ENCODE data around the gene PRELID1.
"Not testable (repeated sequence)": the region's sequence is repeated elsewhere in the genome, so short reads cannot be mapped to it uniquely, and the experiment has no call there.

PRELID1 gene

GRCh38 chr5:177339107-177339638 lies 35.6 kb downstream of the PRELID1 start:
- Histone ChIP-seq H3K36me3 (replicated peaks; ENCODE audit: insufficient read depth, low read length) (peaks cover 8% of the 10 kb centered on the region), H3F3A (ENCODE audit: insufficient read depth, low read length) (no peaks in the 10 kb centered on the region), H3K4me1 (ENCODE audit: low read length) (no peaks in the 10 kb centered on the region), H3K27ac (ENCODE audit: low read length) (no peak overlapping the region), H3K4me3 (ENCODE audit: low read length) (no peak overlapping the region), H3K9me2 (replicated peaks; ENCODE audit: insufficient read depth, low read length) (no peaks in the 10 kb centered on the region), H3K27me3 (replicated peaks; ENCODE audit: insufficient read depth, low read length) (no peaks in the 10 kb centered on the region), H3K79me2 (ENCODE audit: low read length) (peaks cover 65% of the 10 kb centered on the region), H3K4me2 (ENCODE audit: low read depth, low read length) (no peak overlapping the region), H4K20me1 (ENCODE audit: insufficient read depth, low read length) (0 out of 2 replicates have a peak, but pooled peaks cover 3% of the 10 kb centered on the region), H3K9me3 (replicated peaks; ENCODE audit: insufficient read depth, low read length) (no peaks in the 10 kb centered on the region), H3K9ac (ENCODE audit: low read length) (no peak overlapping the region), H2AFZ (ENCODE audit: low read length) (no peak overlapping the region)
- no peak for DNase-seq
- no peak for TF ChIP-seq EZH2 (optimal IDR thresholded peaks at IDR 0.05; ENCODE audit: low read depth, low read length)
- TF ChIP-seq EZH2phosphoT487 (IDR thresholded peaks at IDR 0.05; ENCODE audit: low read length), result no peak
- no peak for TF ChIP-seq CTCF (IDR thresholded peaks at IDR 0.05; ENCODE audit: low read length)

- not testable (repeated sequence) for H3K4me2 ChIP-seq (ENCODE audit: low read depth, low read length); H3K4me1 ChIP-seq (ENCODE audit: low read length); H3K9ac ChIP-seq (ENCODE audit: low read length); H3K27me3 ChIP-seq (replicated peaks; ENCODE audit: insufficient read depth, low read length); H3K9me2 ChIP-seq (replicated peaks; ENCODE audit: insufficient read depth, low read length); H4K20me1 ChIP-seq (ENCODE audit: insufficient read depth, low read length); H3K36me3 ChIP-seq (replicated peaks; ENCODE audit: insufficient read depth, low read length); H3K9me3 ChIP-seq (replicated peaks; ENCODE audit: insufficient read depth, low read length); H3K27ac ChIP-seq (ENCODE audit: low read length); DNase-seq; H3K4me3 ChIP-seq (ENCODE audit: low read length); H2AFZ ChIP-seq (ENCODE audit: low read length); H3F3A ChIP-seq (ENCODE audit: insufficient read depth, low read length)
- peaks cover 88% of the 10 kb centered on the region for H3K79me2 ChIP-seq (ENCODE audit: low read length)
These were observed 39.4 kb downstream of the PRELID1 start for GRCh38 chr5:177343000-177343399.

- Histone ChIP-seq H3K36me3 (replicated peaks; ENCODE audit: insufficient read depth, low read length) (peaks cover 3% of the 10 kb centered on the region; the same call in 1 of the 2 replicates), H3K9me2 (replicated peaks; ENCODE audit: insufficient read depth, low read length) (no peaks in the 10 kb centered on the region)
- no peak for TF ChIP-seq CTCF (IDR thresholded peaks at IDR 0.05; ENCODE audit: low read length)
These were observed 40.2 kb downstream of the PRELID1 start for GRCh38 chr5:177343777-177344176.

GRCh38 chr5:177344891-177345290 lies 41.3 kb downstream of the PRELID1 start:
- Histone ChIP-seq H4K20me1 (ENCODE audit: insufficient read depth, low read length) (no peaks in the 10 kb centered on the region; the same call in 1 of the 2 replicates), H3K9me2 (replicated peaks; ENCODE audit: insufficient read depth, low read length) (no peaks in the 10 kb centered on the region), H3K27me3 (replicated peaks; ENCODE audit: insufficient read depth, low read length) (no peaks in the 10 kb centered on the region), H3K79me2 (ENCODE audit: low read length) (peaks cover 88% of the 10 kb centered on the region), H3K4me3 (ENCODE audit: low read length) (no peak overlapping the region), H3K27ac (ENCODE audit: low read length) (no peak overlapping the region), H3K36me3 (replicated peaks; ENCODE audit: insufficient read depth, low read length) (peaks cover 3% of the 10 kb centered on the region; the same call in 1 of the 2 replicates), H2AFZ (ENCODE audit: low read length) (no peak overlapping the region), H3K4me1 (ENCODE audit: low read length) (peaks cover 11% of the 10 kb centered on the region), H3K4me2 (ENCODE audit: low read depth, low read length) (no peak overlapping the region), H3K9me3 (replicated peaks; ENCODE audit: insufficient read depth, low read length) (no peaks in the 10 kb centered on the region), H3F3A (ENCODE audit: insufficient read depth, low read length) (no peaks in the 10 kb centered on the region), H3K9ac (ENCODE audit: low read length) (no peak overlapping the region)
- no peak for DNase-seq
- TF ChIP-seq EZH2 (optimal IDR thresholded peaks at IDR 0.05; ENCODE audit: low read depth, low read length), result no peak
- TF ChIP-seq CTCF (IDR thresholded peaks at IDR 0.05; ENCODE audit: low read length), result no peak
- TF ChIP-seq EZH2phosphoT487 (IDR thresholded peaks at IDR 0.05; ENCODE audit: low read length), result no peak

More at GRCh38 chr5:177343777-177344176, 40.2 kb downstream of the PRELID1 start:
- no peak overlapping the region for H3K4me2 ChIP-seq (ENCODE audit: low read depth, low read length)
- H3K27me3 ChIP-seq (replicated peaks; ENCODE audit: insufficient read depth, low read length), result no peaks in the 10 kb centered on the region
- H3K4me1 ChIP-seq (ENCODE audit: low read length), result no peaks in the 10 kb centered on the region
- H3K4me3 ChIP-seq (ENCODE audit: low read length), result no peak overlapping the region
- no peaks in the 10 kb centered on the region for H3K9me3 ChIP-seq (replicated peaks; ENCODE audit: insufficient read depth, low read length)
- H3K79me2 ChIP-seq (ENCODE audit: low read length), result peaks cover 88% of the 10 kb centered on the region
- no peak overlapping the region for H3K27ac ChIP-seq (ENCODE audit: low read length)
- no peak overlapping the region for H3K9ac ChIP-seq (ENCODE audit: low read length)
- H4K20me1 ChIP-seq (ENCODE audit: insufficient read depth, low read length), result peaks cover 3% of the 10 kb centered on the region; the same call in 1 of the 2 replicates
- no peak overlapping the region for H2AFZ ChIP-seq (ENCODE audit: low read length)
- DNase-seq, result no peak
- no peaks in the 10 kb centered on the region for H3F3A ChIP-seq (ENCODE audit: insufficient read depth, low read length)

All from MM.1S (cell line).